OCI-LY1 (cell line): Measurements from ENCODE around the gene THAP4.

Experiments used
- EZH2 ChIP-seq: fragments of 200-600 bp; sonication (generic), shearing (Covaris generic); IDR thresholded peaks from 2 replicates; pipeline ENCODE4 v1.8.0; 2017; ENCODE audit warnings: borderline replicate concordance, mixed run types, mild to moderate bottlenecking, antibody characterized with exemption, low read length, moderate library complexity, mixed read lengths
- TF ChIP-seq, protein P1 (sequence below): fragments of 200-600 bp; sonication (generic), shearing (Covaris generic); IDR thresholded peaks from 2 replicates; pipeline ENCODE4 v1.5.1; 2017; ENCODE audit warnings: mild to moderate bottlenecking, antibody characterized with exemption, low read length, moderate library complexity, mixed read lengths

DNA sequence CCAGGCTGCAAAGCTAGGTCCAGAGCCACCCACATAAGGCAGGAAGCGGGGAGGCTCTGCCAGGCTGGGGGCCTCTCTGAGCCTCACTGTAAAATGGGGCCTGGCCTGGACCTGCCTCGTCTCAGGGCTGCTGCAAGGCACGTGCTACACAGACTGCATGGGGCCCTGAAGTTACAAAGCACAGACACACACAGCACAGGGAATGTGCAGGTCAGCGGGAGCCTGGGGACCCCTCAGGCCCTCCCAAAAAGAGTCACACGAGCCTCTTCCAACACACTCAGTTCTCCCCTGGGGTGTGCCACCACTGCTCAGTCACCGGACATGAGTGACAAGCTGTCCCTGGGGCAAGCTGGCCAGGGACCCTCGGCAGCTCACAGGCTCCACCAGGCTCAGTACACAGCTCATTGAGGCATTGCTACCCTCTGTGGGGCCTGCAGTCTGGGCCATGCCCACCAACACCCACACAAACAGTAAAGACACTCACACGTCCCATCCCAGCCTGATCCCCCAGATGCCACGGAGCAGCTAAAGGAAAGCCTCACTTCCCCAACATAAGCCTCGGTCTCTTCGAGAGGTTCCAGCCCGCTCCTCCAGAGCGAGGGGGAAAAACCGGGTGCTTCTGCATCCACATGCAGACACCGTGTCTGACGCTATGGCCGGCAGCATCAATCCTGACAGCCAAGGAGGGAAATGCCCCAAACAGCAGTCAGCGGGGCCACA, 44.7 kb downstream of the THAP4 start:
- TF ChIP-seq, protein P1, sequence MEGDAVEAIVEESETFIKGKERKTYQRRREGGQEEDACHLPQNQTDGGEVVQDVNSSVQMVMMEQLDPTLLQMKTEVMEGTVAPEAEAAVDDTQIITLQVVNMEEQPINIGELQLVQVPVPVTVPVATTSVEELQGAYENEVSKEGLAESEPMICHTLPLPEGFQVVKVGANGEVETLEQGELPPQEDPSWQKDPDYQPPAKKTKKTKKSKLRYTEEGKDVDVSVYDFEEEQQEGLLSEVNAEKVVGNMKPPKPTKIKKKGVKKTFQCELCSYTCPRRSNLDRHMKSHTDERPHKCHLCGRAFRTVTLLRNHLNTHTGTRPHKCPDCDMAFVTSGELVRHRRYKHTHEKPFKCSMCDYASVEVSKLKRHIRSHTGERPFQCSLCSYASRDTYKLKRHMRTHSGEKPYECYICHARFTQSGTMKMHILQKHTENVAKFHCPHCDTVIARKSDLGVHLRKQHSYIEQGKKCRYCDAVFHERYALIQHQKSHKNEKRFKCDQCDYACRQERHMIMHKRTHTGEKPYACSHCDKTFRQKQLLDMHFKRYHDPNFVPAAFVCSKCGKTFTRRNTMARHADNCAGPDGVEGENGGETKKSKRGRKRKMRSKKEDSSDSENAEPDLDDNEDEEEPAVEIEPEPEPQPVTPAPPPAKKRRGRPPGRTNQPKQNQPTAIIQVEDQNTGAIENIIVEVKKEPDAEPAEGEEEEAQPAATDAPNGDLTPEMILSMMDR, result no peak
- TF ChIP-seq EZH2, result no peak
